ENCODE results near the gene CD79A. TPM values are rescaled to one million over a fixed set of nuclear protein-coding genes. Genes with fewer than 3 reads are reported as not detected.

CD79A gene
- total and polyA plus RNA-seq, 12 donors: 0.17 to 1.4 (median 0.29) TPM; not detected in 8

GRCh38 chr19:41883463-41883820 lies 6.4 kb downstream of the CD79A start:
- Histone ChIP-seq H3K9me3 (no peaks in the 10 kb centered on the region), H3K27ac (peak overlapping the region; percentile 89 to 99 (median 94)), H3K36me3 (peaks cover 0 to 19% (median 0%) of the 10 kb centered on the region in 9 donors), H3K4me1 (peaks cover 9 to 53% (median 37%) of the 10 kb centered on the region in 9 donors), H3K4me3 (peak overlapping the region; percentile 79 to 99 (median 96)), H3K27me3 (no peaks in the 10 kb centered on the region)
- intact Hi-C loops (cut with DNase I): loop anchor here in 5 of 10 donors (1.0 to 10.0 kb wide), 4 partner anchors 23 to 74 kb away; partner anchors contain the start of genes RPS19 (in 3 of the 5) and RABAC1 (in 2 of the 5)
- DNase-seq (no peak), ATAC-seq (peak in 4 of 8 donors; percentile 0 to 7 (median 2))
- no peak for TF ChIP-seq CTCF (IDR thresholded peaks at IDR 0.05)
- WGBS, 2 donors: 1% methylated on average over 23 of the region's 23 CpGs

GRCh38 chr19:41883821-41884733 lies 7.0 kb downstream of the CD79A start:
- H3K27ac ChIP-seq: peak overlapping the region; percentile 89 to 99 (median 94)
- intact Hi-C loops (cut with DNase I): loop anchor here in 5 of 10 donors (1.0 to 10.0 kb wide), 4 partner anchors 23 to 73 kb away; partner anchors contain the start of genes RPS19 (in 3 of the 5) and RABAC1 (in 2 of the 5)
- peaks cover 0 to 25% (median 1%) of the 10 kb centered on the region in 9 donors for H3K36me3 ChIP-seq
- no peaks in the 10 kb centered on the region for H3K27me3 ChIP-seq
- TF ChIP-seq CTCF (IDR thresholded peaks at IDR 0.05): peak in 5 of 9 donors; percentile 14 to 53 (median 43)
- H3K4me1 ChIP-seq: peaks cover 9 to 59% (median 37%) of the 10 kb centered on the region in 9 donors
- no peaks in the 10 kb centered on the region for H3K9me3 ChIP-seq
- H3K4me3 ChIP-seq: peak overlapping the region; percentile 79 to 99 (median 96)
- ATAC-seq: peak; percentile 96 to 98 (median 98)
- peak; percentile 94 to 95 for DNase-seq
- WGBS, 2 donors: 1% methylated on average over 64 to 66 of the region's 66 CpGs

GRCh38 chr19:41886761-41887710 lies 10.0 kb downstream of the CD79A start:
- TF ChIP-seq CTCF (IDR thresholded peaks at IDR 0.05): no peak
- DNase-seq (no peak), ATAC-seq (no peak)
- Histone ChIP-seq H3K36me3 (peaks cover 0 to 55% (median 6%) of the 10 kb centered on the region in 9 donors), H3K27me3 (no peaks in the 10 kb centered on the region), H3K4me3 (peak overlapping the region in 1 of 10 donors; percentile 94), H3K4me1 (peaks cover 9 to 55% (median 37%) of the 10 kb centered on the region in 9 donors), H3K27ac (peak overlapping the region in 2 of 10 donors; percentile 1 to 84), H3K9me3 (no peaks in the 10 kb centered on the region)
- intact Hi-C loops (cut with DNase I): loop anchor here in 2 of 10 donors (5.0 to 10.0 kb wide), 2 partner anchors 40 to 48 kb away; partner anchors contain the start of gene ERFL (in 1 of the 2)
- WGBS, 2 donors: 58 to 64% methylated on average over 13 of the region's 13 CpGs
